HepG2 (cell line): ENCODE data around the gene PFKFB2.
"Not testable (repeated sequence)": the region's sequence is repeated elsewhere in the genome, so short reads cannot be mapped to it uniquely, and the experiment has no call there.

Experiments
- CHD2 ChIP-seq: IDR thresholded peaks from 2 replicates; pipeline ENCODE4 v1.6.1; 2011; ENCODE audit warnings: low read depth, low read length, improper control_type of control experiment
- JUND ChIP-seq: sonication (generic); formaldehyde crosslinking; IDR thresholded peaks from 2 replicates; pipeline ENCODE4 v1.8.0; 2022; ENCODE audit warnings: mild to moderate bottlenecking, missing genetic modification reagents
- NAIF1 ChIP-seq: sonication (generic); formaldehyde crosslinking; IDR thresholded peaks from 2 replicates; pipeline ENCODE4 v1.5.0; 2020; ENCODE audit warnings: mild to moderate bottlenecking, missing genetic modification reagents, borderline replicate concordance
- NR2F1 ChIP-seq, 2 experiments: fragments of 450-650 bp in 1 of 2; formaldehyde crosslinking in 1 of 2; IDR thresholded peaks; 2 replicates each; pipeline versions ENCODE4 v1.5.0 to v1.6.1; 2016 to 2020; ENCODE audit warnings: mild to moderate bottlenecking in 1 of 2, missing compliant biosample characterization in 1 of 2, missing genetic modification reagents in 1 of 2, moderate library complexity in 1 of 2
- POLR2A ChIP-seq, 2 experiments: IDR thresholded peaks; 2 replicates each; pipeline ENCODE4 v1.6.1; 2011; ENCODE audit warnings: low read depth in 2 of 2, low read length in 2 of 2, mild to moderate bottlenecking in 1 of 2, moderate library complexity in 1 of 2; ENCODE audit not compliant: insufficient read depth in 1 of 2
- SNAPC4 ChIP-seq: sonication (generic); formaldehyde crosslinking; IDR thresholded peaks from 2 replicates; pipeline ENCODE4 v1.4.0; 2020; ENCODE audit warnings: mild to moderate bottlenecking, missing genetic modification reagents
- SRF ChIP-seq: IDR thresholded peaks from 2 replicates; pipeline ENCODE4 v1.6.1; 2011; ENCODE audit warnings: mild to moderate bottlenecking, low read depth, low read length, moderate library complexity
- STAG1 ChIP-seq: sonication (generic); formaldehyde crosslinking; IDR thresholded peaks from 2 replicates; pipeline ENCODE4 v1.4.0; 2020; ENCODE audit warnings: missing genetic modification reagents
- ZFP37 ChIP-seq: sonication (generic); formaldehyde crosslinking; IDR thresholded peaks from 2 replicates; pipeline ENCODE4 v1.4.0; 2020; ENCODE audit warnings: missing genetic modification reagents, borderline replicate concordance
- ZNF124 ChIP-seq: sonication (generic); formaldehyde crosslinking; IDR thresholded peaks from 2 replicates; pipeline ENCODE4 v1.4.0; 2020; ENCODE audit warnings: missing genetic modification reagents
- ZNF580 ChIP-seq: IDR thresholded peaks from 2 replicates; pipeline ENCODE4 v1.6.1; 2016; ENCODE audit warnings: low read depth, borderline replicate concordance
- TF ChIP-seq, protein P1 (sequence below): sonication (generic); formaldehyde crosslinking; IDR thresholded peaks from 2 replicates; pipeline ENCODE4 v1.5.0; 2020; ENCODE audit warnings: mild to moderate bottlenecking, missing genetic modification reagents, moderate library complexity

- TF ChIP-seq ZFP37; CHD2; JUND; NR2F1 (CRISPR knock-in tag; IDR thresholded peaks at IDR 0.05); SRF; STAG1 (CRISPR knock-in tag); ZNF124 (CRISPR knock-in tag); POLR2A (IDR thresholded peaks at IDR 0.05; ENCODE audit: insufficient read depth in 1 of 2, low read depth in 2 of 2, low read length in 2 of 2); ZNF580 (CRISPR knock-in tag); NAIF1 (CRISPR knock-in tag); SNAPC4: not testable (repeated sequence)
- TF ChIP-seq, protein P1, sequence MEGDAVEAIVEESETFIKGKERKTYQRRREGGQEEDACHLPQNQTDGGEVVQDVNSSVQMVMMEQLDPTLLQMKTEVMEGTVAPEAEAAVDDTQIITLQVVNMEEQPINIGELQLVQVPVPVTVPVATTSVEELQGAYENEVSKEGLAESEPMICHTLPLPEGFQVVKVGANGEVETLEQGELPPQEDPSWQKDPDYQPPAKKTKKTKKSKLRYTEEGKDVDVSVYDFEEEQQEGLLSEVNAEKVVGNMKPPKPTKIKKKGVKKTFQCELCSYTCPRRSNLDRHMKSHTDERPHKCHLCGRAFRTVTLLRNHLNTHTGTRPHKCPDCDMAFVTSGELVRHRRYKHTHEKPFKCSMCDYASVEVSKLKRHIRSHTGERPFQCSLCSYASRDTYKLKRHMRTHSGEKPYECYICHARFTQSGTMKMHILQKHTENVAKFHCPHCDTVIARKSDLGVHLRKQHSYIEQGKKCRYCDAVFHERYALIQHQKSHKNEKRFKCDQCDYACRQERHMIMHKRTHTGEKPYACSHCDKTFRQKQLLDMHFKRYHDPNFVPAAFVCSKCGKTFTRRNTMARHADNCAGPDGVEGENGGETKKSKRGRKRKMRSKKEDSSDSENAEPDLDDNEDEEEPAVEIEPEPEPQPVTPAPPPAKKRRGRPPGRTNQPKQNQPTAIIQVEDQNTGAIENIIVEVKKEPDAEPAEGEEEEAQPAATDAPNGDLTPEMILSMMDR (CRISPR knock-in tag), result not testable (repeated sequence)
Observed at GRCh38 chr1:207041397-207041796, 11.7 kb upstream of the PFKFB2 start.
